HG03558 (cell line): Measurements from ENCODE around the gene METTL25.

ENCODE experiments used
- ATAC-seq: cut with Tn5 transposase; IDR thresholded peaks from one replicate; pipeline ENCODE4 v1.9.1; 2021; ENCODE audit warnings: moderate number of reproducible peaks; ENCODE audit not compliant: unreplicated experiment; ENCODE audit errors: extremely low read depth

Gene METTL25

GRCh38 chr12:82517808-82518207 is 159.5 kb downstream of the METTL25 start:
- ATAC-seq, result no peak

GRCh38 chr12:82519510-82519909 is 161.2 kb downstream of the METTL25 start:
- no peak for ATAC-seq

- no peak for ATAC-seq
These were observed 164.0 kb downstream of the METTL25 start for GRCh38 chr12:82522285-82522684.

- no peak for ATAC-seq
These were observed 164.4 kb downstream of the METTL25 start for GRCh38 chr12:82522762-82523161.

GRCh38 chr12:82523996-82524395 is 165.7 kb downstream of the METTL25 start:
- peak; percentile 43 for ATAC-seq

- ATAC-seq, result no peak
These were observed 166.3 kb downstream of the METTL25 start for GRCh38 chr12:82524641-82525040.

- ATAC-seq, result no peak
These were observed 167.3 kb downstream of the METTL25 start for GRCh38 chr12:82525616-82526015.

- peak; percentile 44 for ATAC-seq
These were observed 168.9 kb downstream of the METTL25 start for GRCh38 chr12:82527165-82527780.
